GM21526 (cell line): ENCODE results near the gene C6orf89.
"Not testable (repeated sequence)": the region's sequence is repeated elsewhere in the genome, so short reads cannot be mapped to it uniquely, and the experiment has no call there.

ENCODE experiments used
- ATAC-seq: cut with Tn5 transposase; IDR thresholded peaks from one replicate; pipeline ENCODE4 v1.9.1; 2021; ENCODE audit warnings: moderate library complexity; ENCODE audit not compliant: unreplicated experiment, low FRiP score

The C6orf89 gene

DNA sequence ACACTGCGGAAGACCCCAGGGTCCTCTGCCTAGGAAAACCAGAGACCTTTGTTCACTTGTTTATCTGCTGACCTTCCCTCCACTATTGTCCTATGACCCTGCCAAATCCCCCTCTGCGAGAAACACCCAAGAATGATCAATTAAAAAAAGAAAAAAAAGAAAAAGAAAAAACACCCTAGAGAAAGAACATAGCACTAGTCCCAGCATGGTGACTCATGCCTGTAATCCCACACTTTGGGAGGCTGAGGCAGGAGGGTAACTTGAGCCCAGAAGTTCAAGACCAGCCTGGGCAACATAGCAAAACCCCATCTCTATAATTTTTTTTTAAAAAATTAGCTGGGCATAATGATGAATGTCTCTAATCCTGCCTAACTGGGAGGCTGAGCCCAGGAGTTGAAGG, 56.6 kb downstream of the C6orf89 start:
- ATAC-seq = not testable (repeated sequence)

DNA sequence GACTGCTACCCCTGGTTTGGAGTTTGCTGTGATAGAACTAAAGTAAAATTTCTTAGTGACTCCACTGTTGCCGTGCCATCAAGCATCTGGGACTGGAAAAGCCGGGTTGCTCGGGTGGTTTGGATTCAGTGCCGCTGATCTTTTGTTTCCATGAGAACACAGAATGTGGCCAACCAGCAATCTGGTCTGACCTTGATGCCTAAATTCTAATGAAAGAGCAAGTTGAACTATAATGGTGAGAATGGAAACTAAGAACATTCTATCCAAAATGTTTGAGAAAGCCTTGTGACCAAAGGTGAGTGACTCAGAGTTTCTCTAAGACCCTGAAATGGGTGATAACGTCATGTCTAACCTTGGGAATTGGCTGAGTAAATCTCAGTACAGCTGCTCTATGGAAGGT, 58.9 kb downstream of the C6orf89 start:
- no peak for ATAC-seq

DNA sequence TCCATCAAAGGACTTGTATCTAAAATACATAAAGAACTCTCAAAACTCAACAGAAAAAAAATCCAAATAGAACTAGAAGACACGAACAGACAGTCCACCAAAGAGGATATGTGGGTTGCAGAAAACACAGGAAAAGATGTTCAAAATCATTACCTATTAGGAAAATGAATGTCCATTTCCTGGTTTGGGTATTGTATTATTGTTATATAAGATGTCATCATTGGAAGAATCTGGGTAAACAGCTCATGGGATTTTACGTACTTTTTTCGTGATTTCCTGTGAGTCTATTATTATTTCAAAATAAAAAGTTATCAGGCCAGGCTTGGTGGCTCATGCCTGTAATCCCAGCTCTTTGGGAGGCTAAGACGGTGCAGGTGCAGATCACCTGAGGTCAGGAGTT, 59.5 kb downstream of the C6orf89 start:
- no peak for ATAC-seq

DNA sequence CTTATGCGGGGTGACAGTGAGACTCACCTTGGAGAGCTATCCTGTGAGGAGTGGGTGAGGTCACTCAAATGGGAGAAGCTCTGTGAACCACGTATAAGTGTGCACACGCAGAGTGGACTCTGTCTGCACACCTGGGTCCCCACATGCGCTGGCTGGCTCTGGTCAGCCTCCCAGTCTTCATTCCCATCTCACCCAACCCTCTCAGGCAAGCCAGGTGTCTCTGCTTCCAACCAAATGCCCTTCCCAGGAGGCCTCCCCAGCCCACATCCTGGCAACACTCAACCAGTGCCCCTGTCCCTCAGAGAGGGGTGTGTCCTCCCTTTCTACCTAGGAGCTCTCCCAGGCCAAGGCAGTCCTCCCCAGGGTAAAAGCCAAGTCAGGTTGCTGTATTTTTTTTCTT, 60.8 kb downstream of the C6orf89 start:
- no peak for ATAC-seq

DNA sequence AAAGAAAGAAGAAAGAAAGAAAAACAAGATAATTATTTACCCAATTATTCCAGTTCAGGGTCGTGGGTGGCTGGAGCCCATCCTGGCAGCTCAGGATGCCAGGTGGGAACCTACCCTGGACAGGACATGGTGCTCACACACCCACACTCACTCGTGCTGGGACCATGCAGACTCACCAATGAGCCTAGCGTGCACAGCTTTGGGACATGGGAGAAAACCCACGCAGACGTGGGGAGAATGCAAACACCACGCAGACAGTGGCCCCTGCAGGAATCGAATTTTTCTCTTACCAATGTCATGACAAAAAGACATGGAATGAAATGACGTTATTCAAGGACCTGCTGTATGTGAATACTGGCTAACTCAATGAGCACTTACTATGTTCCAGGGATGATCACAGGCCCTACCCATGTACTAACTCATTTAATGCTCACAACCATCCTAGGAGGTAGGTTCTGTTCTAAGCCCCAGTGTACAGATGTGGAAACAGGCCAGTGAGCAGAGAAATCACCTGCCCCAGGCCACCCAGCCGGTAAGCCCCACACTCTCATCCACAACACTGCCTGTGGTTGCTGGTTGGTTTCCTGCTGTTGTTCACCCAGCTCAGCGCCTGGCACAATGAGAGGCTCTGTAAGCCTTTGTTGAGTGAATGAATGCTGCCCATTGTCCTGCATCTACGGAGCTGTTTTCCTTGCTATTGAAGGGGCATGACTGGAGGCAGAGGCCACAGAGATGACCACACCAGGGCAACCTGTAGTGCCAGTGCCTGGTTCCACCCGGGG, 62.0 kb downstream of the C6orf89 start:
- no peak for ATAC-seq

DNA sequence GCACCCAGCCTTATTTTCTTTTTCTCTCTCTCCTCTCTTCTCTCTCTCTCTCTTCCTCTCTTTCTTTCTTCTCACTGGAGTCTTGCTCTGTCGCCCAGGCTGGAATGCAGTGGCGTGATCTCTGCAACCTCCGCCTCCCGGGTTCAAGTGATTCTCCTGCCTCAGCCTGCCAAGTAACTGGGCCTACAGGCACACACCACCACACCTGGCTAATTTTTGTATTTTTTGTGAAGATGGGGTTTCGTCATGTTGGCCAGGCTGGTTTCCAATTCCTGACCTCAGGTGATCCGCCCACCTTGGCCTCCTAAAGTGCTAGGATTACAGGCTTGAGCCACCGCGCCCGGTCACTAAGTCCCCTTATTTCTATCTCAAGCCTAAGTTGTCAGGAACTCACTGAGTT, 63.3 kb downstream of the C6orf89 start:
- not testable (repeated sequence) for ATAC-seq

DNA sequence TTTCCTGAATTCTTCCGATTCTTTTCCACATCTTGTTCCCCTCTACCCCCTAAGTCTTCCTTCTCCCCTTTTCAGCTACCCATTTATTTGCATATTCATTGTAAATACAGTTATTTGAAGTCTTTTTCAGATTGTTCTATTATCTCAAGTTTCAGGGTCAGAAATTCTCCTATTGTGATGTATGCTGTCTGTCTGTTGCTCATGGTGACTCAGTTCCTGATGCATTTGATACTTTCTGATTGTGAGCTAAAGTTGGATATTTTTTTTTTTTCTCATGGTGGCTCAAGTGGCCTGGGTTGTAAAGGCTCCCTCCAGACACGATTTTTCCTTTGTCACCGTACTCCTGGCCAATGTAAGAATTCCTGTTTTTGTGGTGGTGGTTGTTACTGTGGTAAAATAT, 63.9 kb downstream of the C6orf89 start:
- no peak for ATAC-seq

DNA sequence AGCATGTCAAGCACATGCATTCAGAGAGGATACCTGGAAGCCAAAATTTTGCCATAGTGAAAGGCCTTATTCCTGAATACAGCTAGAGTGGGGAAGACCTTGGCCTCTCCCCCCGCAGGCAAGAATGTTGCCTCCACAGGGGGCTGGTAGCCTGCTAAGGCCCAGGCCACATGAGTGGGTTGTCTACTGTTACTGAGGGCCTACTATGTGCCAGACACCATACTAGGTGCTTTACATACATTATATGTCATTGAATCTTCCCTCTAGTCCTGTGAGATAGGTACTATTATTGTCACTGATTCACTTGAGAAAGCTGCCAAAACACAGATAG, 68.1 kb downstream of the C6orf89 start:
- no peak for ATAC-seq

DNA sequence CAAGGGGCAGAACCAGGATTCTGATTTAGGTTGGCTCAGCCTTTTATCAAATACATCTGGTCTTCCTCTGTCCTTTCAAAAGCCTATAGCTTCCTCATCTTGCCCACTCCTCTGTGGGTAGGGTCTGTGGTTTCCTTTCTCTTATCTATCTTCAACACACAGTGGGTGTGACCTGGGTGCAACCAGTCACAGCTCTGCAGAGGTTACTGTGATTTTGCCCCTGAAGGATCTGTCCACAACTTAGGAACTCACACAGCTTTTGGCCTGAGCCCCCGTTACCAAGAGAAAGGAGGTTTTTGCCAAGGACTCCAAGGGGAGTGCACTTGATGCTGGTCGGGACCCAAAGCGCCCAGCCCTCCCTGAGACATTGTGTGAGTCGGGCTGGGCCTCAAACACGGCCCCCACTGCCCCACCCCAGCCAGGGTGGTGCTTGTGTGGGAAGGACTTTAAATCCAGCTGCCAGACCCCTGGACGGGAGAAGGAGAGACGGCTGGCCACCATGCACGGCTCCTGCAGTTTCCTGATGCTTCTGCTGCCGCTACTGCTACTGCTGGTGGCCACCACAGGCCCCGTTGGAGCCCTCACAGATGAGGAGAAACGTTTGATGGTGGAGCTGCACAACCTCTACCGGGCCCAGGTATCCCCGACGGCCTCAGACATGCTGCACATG, 68.6 kb downstream of the C6orf89 start, which contains the start of gene PI16:
Gene PI16, plus strand, starts transcription at position 477 of the 670 bp plus-strand sequence. Its CDS starts 23 bp downstream, at position 500.
- ATAC-seq = no peak

DNA sequence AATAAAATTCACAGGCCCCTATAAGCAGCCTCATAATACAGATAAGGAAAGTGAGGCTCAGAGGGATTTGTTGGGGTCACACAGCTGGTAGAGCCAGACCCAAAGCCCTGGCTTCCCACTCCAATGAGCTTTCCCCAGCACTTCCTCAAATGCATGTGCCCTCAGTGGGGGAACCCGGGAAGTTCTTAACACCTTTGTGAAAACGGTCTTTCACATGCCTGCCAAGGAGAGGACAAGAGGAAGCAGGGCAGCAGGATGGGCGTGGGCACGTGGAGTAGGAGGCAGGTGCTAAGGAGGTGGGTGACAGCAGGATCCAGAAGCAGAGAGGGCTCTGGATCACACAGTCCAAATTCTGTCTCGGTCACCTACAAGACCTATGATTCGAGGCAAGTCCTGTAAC, 69.4 kb downstream of the C6orf89 start:
- no peak for ATAC-seq

DNA sequence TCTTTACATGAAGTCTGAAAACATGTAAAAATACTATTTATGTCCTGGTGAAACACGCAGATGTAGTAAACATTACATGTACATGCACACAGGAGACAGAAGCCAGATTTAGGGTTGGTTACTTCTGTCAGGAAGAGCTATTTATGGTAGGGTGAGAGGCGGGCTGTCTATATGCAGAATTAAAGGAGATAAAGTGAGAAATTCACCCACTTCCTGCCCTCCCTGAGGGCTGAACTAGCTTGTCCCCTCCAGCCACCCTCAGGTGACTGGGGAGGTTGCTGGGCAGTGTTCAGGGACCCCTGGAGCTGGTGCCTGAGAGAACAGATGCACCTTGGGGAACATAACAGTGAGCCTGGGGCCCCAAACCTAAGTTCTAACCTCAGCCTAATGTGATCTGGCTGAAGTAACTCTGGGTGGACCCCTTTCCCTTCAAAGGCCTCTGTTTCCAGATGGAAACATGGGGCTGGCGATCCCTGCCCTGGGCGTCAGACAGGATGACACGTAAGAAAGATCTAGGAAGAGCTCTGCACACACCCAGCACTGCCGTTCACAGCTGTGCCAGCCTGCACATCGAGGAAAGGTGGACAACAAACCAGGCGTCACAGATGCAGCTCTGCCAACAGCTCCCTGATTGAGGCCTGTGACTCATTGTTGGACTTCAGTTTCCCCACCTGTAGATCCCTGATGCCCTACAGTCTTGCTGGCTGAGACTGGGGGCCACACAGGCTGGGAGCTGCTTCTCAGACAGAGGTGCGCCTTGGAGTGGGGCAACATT, 70.1 kb downstream of the C6orf89 start:
- no peak for ATAC-seq

DNA sequence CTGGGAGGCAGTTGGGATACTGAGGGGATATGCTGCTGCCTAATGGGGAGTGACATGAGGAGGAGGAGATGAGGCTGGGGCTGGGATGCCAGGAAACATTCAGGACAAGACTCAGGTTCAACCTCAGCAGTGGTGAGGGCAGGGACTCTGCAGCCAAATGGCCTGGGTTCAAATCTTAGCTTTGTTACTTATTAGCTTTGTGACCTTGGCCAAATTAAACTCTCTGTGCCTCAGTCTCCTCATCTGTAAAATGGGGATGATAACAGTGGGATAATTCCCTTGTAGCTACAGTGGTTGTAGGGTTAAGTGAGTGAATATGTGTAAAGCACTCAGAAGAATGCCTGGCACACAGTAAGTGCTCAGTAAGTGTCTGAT, 70.7 kb downstream of the C6orf89 start:
- no peak for ATAC-seq

DNA sequence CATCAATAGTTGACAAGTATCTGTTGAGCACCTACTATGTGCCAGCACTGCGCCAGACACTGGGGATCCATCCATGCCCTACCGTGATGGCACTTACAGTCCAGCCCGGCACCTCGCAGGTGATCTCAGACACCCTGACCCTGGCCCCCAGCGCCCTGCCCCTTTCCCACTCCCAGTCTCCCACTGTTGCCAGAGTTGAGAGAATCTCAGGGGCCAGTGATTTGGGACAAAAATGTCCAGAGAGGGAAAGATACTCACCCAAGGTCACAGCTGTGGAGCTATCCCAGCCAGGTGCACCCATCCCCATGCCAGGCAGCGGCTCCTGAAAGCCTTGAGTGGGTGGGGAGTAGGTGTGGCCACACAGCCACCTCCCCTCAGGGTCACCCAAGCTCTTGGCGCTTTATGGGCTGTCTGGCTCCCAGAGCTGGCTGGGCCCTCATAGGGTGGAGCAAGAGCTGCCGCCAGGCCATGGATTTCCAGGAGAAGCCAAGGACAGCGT, 72.1 kb downstream of the C6orf89 start:
- no peak for ATAC-seq

DNA sequence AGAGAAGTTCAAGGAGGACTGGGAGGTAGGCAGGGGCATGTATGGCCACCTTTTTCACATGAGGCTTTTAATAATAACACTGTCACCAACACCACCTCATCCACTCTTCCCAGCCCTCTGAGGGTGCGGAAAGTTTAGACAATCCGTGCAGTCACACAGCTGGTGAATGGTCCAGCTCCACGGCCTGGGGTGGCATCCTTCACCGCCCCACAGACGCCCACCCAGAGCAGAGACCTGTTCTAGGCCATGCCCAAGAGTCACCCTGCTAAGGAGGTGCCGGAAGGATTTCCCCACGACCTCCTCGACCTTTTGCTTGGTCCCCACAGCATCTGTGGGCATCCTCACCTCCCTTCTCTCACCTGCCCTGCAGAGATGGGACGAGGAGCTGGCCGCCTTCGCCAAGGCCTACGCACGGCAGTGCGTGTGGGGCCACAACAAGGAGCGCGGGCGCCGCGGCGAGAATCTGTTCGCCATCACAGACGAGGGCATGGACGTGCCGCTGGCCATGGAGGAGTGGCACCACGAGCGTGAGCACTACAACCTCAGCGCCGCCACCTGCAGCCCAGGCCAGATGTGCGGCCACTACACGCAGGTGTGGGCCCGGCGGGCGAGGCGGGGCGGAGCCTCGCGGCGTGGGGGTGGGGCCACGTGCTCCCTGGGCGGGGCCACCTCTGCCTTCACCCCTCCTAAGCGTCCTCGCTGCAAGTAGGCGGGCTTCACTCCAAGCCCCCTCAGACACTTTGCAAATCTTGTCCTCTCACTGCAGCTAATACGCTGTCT, 73.2 kb downstream of the C6orf89 start:
- ATAC-seq = no peak

DNA sequence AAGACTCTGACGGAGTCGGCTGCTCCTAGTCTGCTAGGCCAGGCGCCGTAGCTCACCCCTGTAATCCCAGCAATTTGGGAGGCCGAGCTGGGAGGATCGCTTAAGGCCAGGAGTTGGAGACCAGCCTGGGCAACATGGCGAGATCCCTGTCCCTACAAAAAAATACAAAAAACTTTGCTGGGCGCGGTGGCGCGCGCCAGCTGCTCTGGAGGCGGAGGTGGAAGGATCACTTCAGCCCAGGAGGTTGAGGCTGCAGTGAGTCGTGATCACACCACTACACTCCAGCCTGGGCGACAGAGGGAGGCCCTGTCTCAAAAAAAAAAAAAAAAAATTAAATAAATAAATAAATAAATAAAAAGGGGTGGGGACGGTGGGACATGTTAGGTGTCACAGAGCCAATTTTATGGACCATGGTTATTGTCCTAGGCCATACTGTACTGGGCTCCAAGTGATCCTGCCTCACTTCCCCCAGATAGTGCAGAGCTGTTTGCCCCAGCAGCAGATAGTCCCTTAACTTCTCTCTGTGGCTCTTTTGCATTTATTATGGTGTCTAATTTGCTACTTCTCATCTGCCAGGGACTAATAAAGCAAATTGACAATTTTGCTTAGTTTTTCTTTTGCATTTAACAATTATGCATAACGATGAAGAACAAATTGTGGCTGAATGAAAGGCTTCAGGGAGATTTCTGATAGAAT, 74.0 kb downstream of the C6orf89 start:
- no peak for ATAC-seq

DNA sequence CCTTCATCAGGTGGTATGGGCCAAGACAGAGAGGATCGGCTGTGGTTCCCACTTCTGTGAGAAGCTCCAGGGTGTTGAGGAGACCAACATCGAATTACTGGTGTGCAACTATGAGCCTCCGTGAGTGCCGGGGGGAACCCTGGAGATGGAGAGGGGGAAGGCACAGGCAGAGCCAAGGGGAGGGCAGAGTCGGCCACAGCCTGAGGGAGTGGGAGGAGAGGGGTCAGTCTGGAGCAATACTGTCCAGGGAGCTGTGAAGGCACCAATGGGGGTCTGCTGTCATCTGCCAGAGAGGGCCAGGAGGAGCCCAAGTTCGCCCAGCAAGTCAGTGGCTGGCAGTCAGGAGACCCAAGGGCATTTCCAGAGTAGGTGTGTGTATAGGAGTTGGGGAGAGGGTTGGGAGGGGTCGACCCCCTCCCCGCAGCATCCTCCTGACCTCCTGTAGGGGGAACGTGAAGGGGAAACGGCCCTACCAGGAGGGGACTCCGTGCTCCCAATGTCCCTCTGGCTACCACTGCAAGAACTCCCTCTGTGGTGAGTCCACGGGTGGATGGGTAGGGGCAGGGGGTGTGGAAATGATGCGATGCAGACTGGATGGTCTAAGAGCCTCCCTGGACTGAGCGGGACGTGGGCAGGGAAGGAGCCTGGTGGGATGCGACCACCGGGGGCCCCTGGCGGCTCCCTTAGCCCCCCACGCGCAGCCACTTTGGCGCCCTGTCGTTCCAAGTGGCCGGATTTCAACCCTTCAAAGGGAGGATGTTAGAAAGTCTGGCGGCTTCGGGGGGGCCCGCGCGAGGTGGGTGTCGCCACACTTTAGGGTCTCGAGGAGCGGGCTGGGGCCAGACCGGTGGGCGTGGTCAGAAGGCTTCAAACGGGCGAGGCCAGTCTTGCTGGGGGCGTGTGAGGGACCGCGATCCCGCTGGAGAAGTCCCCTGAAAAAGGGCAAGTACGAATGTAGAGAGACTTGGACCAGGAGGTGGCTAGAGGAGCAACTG, 76.0 kb downstream of the C6orf89 start:
- ATAC-seq = no peak

DNA sequence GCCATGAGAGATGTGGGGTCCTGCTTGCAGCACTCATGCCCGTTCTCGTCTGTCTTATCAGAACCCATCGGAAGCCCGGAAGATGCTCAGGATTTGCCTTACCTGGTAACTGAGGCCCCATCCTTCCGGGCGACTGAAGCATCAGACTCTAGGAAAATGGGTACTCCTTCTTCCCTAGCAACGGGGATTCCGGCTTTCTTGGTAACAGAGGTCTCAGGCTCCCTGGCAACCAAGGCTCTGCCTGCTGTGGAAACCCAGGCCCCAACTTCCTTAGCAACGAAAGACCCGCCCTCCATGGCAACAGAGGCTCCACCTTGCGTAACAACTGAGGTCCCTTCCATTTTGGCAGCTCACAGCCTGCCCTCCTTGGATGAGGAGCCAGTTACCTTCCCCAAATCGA, 77.1 kb downstream of the C6orf89 start:
- no peak for ATAC-seq

DNA sequence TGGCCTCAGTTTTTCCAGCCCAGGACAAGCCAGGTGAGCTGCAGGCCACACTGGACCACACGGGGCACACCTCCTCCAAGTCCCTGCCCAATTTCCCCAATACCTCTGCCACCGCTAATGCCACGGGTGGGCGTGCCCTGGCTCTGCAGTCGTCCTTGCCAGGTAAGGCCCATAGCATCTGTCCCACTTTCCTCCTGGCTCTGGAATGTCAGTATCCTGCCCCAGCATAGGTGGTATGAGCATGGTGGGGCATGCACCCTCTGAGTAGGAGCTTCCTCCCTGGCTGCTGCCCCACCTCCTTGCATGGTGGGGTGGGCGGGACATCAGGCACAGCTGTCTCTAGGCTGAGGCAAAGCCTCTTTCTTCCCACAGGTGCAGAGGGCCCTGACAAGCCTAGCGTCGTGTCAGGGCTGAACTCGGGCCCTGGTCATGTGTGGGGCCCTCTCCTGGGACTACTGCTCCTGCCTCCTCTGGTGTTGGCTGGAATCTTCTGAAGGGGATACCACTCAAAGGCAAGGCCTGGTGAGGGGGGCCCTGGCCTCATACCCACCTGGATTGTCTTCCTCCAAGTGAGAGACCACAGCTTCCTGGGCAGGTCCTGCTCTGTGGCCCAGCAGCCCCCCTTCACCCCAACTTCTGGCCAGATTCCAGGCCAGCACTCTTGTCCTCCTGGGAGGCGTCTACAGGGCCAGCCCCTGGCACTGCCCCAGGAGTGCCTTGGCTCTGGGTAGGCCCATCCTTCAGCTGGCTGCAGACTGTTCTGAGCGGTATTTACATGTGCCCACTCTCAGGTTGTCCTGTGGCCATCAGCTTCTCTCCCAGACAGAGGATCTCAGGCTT, 77.9 kb downstream of the C6orf89 start:
- ATAC-seq = no peak
